Measurements from ENCODE around the gene INTS1. TPM values are rescaled to one million over a fixed set of nuclear protein-coding genes. Genes with fewer than 3 reads are reported as not detected.

Gene INTS1
- total and polyA plus RNA-seq, 3 experiments from 2014 or later: 26.1 to 111 (median 96.6) TPM

- H3K9me3 ChIP-seq (ENCODE audit: low read length): no peaks in the 10 kb centered on the region
- no peak for DNase-seq
- H3K4me1 ChIP-seq (ENCODE audit: insufficient read depth, low read length): peaks cover 35% of the 10 kb centered on the region
- CTCF ChIA-PET: interaction anchor here (1.3 kb wide), 1 partner anchor 11 kb away, joined by 3 read pairs; no protein-coding TSS in a partner anchor
- peaks cover 0 to 22% (median 0%) of the 10 kb centered on the region in 3 donors for H3K36me3 Mint-ChIP-seq
- no peak overlapping the region for H3K4me3 ChIP-seq (ENCODE audit: low read length)
- H3K27ac Mint-ChIP-seq: peak overlapping the region; percentile 4 to 99 (median 94)
- H3K36me3 ChIP-seq (ENCODE audit: insufficient read depth, low read length): no peaks in the 10 kb centered on the region
- H3K9me3 Mint-ChIP-seq: no peaks in the 10 kb centered on the region
- no peak overlapping the region for H3K27ac ChIP-seq (ENCODE audit: low read depth, low read length)
- H3K27me3 ChIP-seq (ENCODE audit: insufficient read depth, low read length, poor library complexity, severe bottlenecking): no peaks in the 10 kb centered on the region
- H3K4me3 Mint-ChIP-seq: peak overlapping the region; percentile 25 to 93 (median 85)
- POLR2A ChIA-PET: interaction anchor here (0.5 kb wide), 1 partner anchor 38 kb away, joined by 4 read pairs; no protein-coding TSS in a partner anchor
- H3K27me3 Mint-ChIP-seq: no peaks in the 10 kb centered on the region
- H3K4me1 Mint-ChIP-seq: peaks cover 26 to 44% (median 27%) of the 10 kb centered on the region in 3 donors
These were observed 29.5 kb upstream of the INTS1 start for GRCh38 chr7:1533547-1534329.

GRCh38 chr7:1533255-1533546 lies 29.0 kb upstream of the INTS1 start:
- no peaks in the 10 kb centered on the region for H3K36me3 ChIP-seq (ENCODE audit: insufficient read depth, low read length)
- H3K4me1 ChIP-seq (ENCODE audit: insufficient read depth, low read length): peaks cover 35% of the 10 kb centered on the region
- H3K9me3 ChIP-seq (ENCODE audit: low read length): no peaks in the 10 kb centered on the region
- H3K27me3 Mint-ChIP-seq: no peaks in the 10 kb centered on the region
- H3K4me3 Mint-ChIP-seq: peak overlapping the region; percentile 27 to 93 (median 88)
- no peaks in the 10 kb centered on the region for H3K27me3 ChIP-seq (ENCODE audit: insufficient read depth, low read length, poor library complexity, severe bottlenecking)
- no peaks in the 10 kb centered on the region for H3K9me3 Mint-ChIP-seq
- ChIA-PET CTCF (interaction anchor here (0.6 kb wide), 1 partner anchor 23 kb away, joined by 4 read pairs; the partner anchor contains the start of gene TMEM184A), POLR2A (interaction anchor here (1.9 kb wide), 1 partner anchor 37 kb away, joined by 6 read pairs; the partner anchor contains the start of gene PSMG3)
- peak overlapping the region; percentile 75 for H3K4me3 ChIP-seq (ENCODE audit: low read length)
- peak overlapping the region; percentile 93 to 99 (median 97) for H3K27ac Mint-ChIP-seq
- DNase-seq: no peak
- H3K36me3 Mint-ChIP-seq: peaks cover 0 to 22% (median 0%) of the 10 kb centered on the region in 3 donors
- peaks cover 26 to 44% (median 27%) of the 10 kb centered on the region in 3 donors for H3K4me1 Mint-ChIP-seq
- peak overlapping the region; percentile 75 for H3K27ac ChIP-seq (ENCODE audit: low read depth, low read length)

- Histone ChIP-seq H3K27ac (ENCODE audit: low read depth, low read length) (peak overlapping the region; percentile 75), H3K9me3 (ENCODE audit: low read length) (no peaks in the 10 kb centered on the region), H3K27me3 (ENCODE audit: insufficient read depth, low read length, poor library complexity, severe bottlenecking) (no peaks in the 10 kb centered on the region), H3K4me3 (ENCODE audit: low read length) (peak overlapping the region; percentile 75), H3K36me3 (ENCODE audit: insufficient read depth, low read length) (no peaks in the 10 kb centered on the region), H3K4me1 (ENCODE audit: insufficient read depth, low read length) (peaks cover 35% of the 10 kb centered on the region)
- Mint-ChIP-seq H3K36me3 (peaks cover 0 to 20% (median 0%) of the 10 kb centered on the region in 3 donors), H3K4me1 (peaks cover 26 to 41% (median 27%) of the 10 kb centered on the region in 3 donors), H3K9me3 (no peaks in the 10 kb centered on the region), H3K27me3 (no peaks in the 10 kb centered on the region), H3K27ac (peak overlapping the region; percentile 93 to 99 (median 97)), H3K4me3 (peak overlapping the region; percentile 85 to 95 (median 89))
- ChIA-PET CTCF (interaction anchor here (0.6 kb wide), 1 partner anchor 24 kb away, joined by 4 read pairs; the partner anchor contains the start of gene TMEM184A), POLR2A (interaction anchor here (0.7 to 1.9 kb wide), 2 partner anchors 38 to 115 kb away, joined by 3 to 6 read pairs; partner anchors contain the start of gene PSMG3)
- peak; percentile 37 to 70 (median 49) for DNase-seq
These were observed 28.5 kb upstream of the INTS1 start for GRCh38 chr7:1532456-1533254.

GRCh38 chr7:1531979-1532455 lies 27.8 kb upstream of the INTS1 start:
- Histone ChIP-seq H3K9me3 (ENCODE audit: low read length) (no peaks in the 10 kb centered on the region), H3K4me1 (ENCODE audit: insufficient read depth, low read length) (peaks cover 35% of the 10 kb centered on the region), H3K36me3 (ENCODE audit: insufficient read depth, low read length) (no peaks in the 10 kb centered on the region), H3K27ac (ENCODE audit: low read depth, low read length) (peak overlapping the region; percentile 75), H3K4me3 (ENCODE audit: low read length) (peak overlapping the region; percentile 75), H3K27me3 (ENCODE audit: insufficient read depth, low read length, poor library complexity, severe bottlenecking) (no peaks in the 10 kb centered on the region)
- Mint-ChIP-seq H3K27ac (peak overlapping the region; percentile 93 to 99 (median 97)), H3K36me3 (peaks cover 0 to 20% (median 0%) of the 10 kb centered on the region in 3 donors), H3K27me3 (peaks cover 0 to under 1% of the 10 kb centered on the region in 2 donors), H3K4me1 (peaks cover 26 to 41% (median 27%) of the 10 kb centered on the region in 3 donors), H3K4me3 (peak overlapping the region; percentile 85 to 95 (median 89)), H3K9me3 (no peaks in the 10 kb centered on the region)
- ChIA-PET CTCF (no interaction called here), POLR2A (interaction anchor here (1.9 kb wide), 1 partner anchor 38 kb away, joined by 6 read pairs; the partner anchor contains the start of gene PSMG3)
- peak in 1 of 5 donors; percentile 22 for DNase-seq

GRCh38 chr7:1531263-1531978 lies 27.2 kb upstream of the INTS1 start:
- H3K4me3 Mint-ChIP-seq: peak overlapping the region; percentile 85 to 95 (median 89)
- H3K36me3 ChIP-seq (ENCODE audit: insufficient read depth, low read length): no peaks in the 10 kb centered on the region
- no peaks in the 10 kb centered on the region for H3K9me3 Mint-ChIP-seq
- peaks cover 5 to 6% of the 10 kb centered on the region in 2 donors for H3K27me3 Mint-ChIP-seq
- DNase-seq: peak in 3 of 5 donors; percentile 56 to 71 (median 64)
- no peaks in the 10 kb centered on the region for H3K27me3 ChIP-seq (ENCODE audit: insufficient read depth, low read length, poor library complexity, severe bottlenecking)
- CTCF ChIA-PET: no interaction called here
- peaks cover 35% of the 10 kb centered on the region for H3K4me1 ChIP-seq (ENCODE audit: insufficient read depth, low read length)
- peak overlapping the region; percentile 93 to 99 (median 97) for H3K27ac Mint-ChIP-seq
- H3K9me3 ChIP-seq (ENCODE audit: low read length): no peaks in the 10 kb centered on the region
- H3K4me3 ChIP-seq (ENCODE audit: low read length): peak overlapping the region; percentile 75
- POLR2A ChIA-PET: interaction anchor here (1.9 kb wide), 1 partner anchor 39 kb away, joined by 6 read pairs; the partner anchor contains the start of gene PSMG3
- H3K4me1 Mint-ChIP-seq: peaks cover 25 to 40% (median 26%) of the 10 kb centered on the region in 3 donors
- peaks cover 0 to 17% (median 0%) of the 10 kb centered on the region in 3 donors for H3K36me3 Mint-ChIP-seq
- peak overlapping the region; percentile 75 for H3K27ac ChIP-seq (ENCODE audit: low read depth, low read length)

- no peak overlapping the region for H3K4me3 ChIP-seq (ENCODE audit: low read length)
- H3K27me3 Mint-ChIP-seq: peaks cover 5 to 6% of the 10 kb centered on the region in 2 donors
- H3K27ac ChIP-seq (ENCODE audit: low read depth, low read length): peak overlapping the region; percentile 75
- H3K4me1 ChIP-seq (ENCODE audit: insufficient read depth, low read length): peaks cover 35% of the 10 kb centered on the region
- POLR2A ChIA-PET: no interaction called here
- peaks cover 0 to 13% (median 0%) of the 10 kb centered on the region in 3 donors for H3K36me3 Mint-ChIP-seq
- H3K9me3 ChIP-seq (ENCODE audit: low read length): no peaks in the 10 kb centered on the region
- H3K27ac Mint-ChIP-seq: no peak overlapping the region
- no peak overlapping the region for H3K4me3 Mint-ChIP-seq
- H3K27me3 ChIP-seq (ENCODE audit: insufficient read depth, low read length, poor library complexity, severe bottlenecking): no peaks in the 10 kb centered on the region
- no peaks in the 10 kb centered on the region for H3K36me3 ChIP-seq (ENCODE audit: insufficient read depth, low read length)
- no peaks in the 10 kb centered on the region for H3K9me3 Mint-ChIP-seq
- peak in 3 of 5 donors; percentile 39 to 62 (median 57) for DNase-seq
- CTCF ChIA-PET: no interaction called here
- peaks cover 24 to 38% (median 26%) of the 10 kb centered on the region in 3 donors for H3K4me1 Mint-ChIP-seq
These were observed 26.7 kb upstream of the INTS1 start for GRCh38 chr7:1530946-1531262.

- Mint-ChIP-seq H3K4me3 (peak overlapping the region in 6 of 7 donors; percentile 55 to 87 (median 66)), H3K9me3 (no peaks in the 10 kb centered on the region), H3K4me1 (peaks cover 24 to 36% (median 24%) of the 10 kb centered on the region in 3 donors), H3K27me3 (peaks cover 5 to 11% of the 10 kb centered on the region in 2 donors), H3K36me3 (peaks cover 0 to 9% (median 0%) of the 10 kb centered on the region in 3 donors), H3K27ac (peak overlapping the region in 7 of 8 donors; percentile 67 to 93 (median 79))
- Histone ChIP-seq H3K9me3 (ENCODE audit: low read length) (no peaks in the 10 kb centered on the region), H3K36me3 (ENCODE audit: insufficient read depth, low read length) (no peaks in the 10 kb centered on the region), H3K4me1 (ENCODE audit: insufficient read depth, low read length) (peaks cover 35% of the 10 kb centered on the region), H3K27me3 (ENCODE audit: insufficient read depth, low read length, poor library complexity, severe bottlenecking) (no peaks in the 10 kb centered on the region), H3K27ac (ENCODE audit: low read depth, low read length) (no peak overlapping the region), H3K4me3 (ENCODE audit: low read length) (no peak overlapping the region)
- DNase-seq: no peak
- ChIA-PET CTCF (interaction anchor here (1.1 kb wide), 1 partner anchor 25 kb away, joined by 3 read pairs; no protein-coding TSS in a partner anchor), POLR2A (no interaction called here)
These were observed 25.4 kb upstream of the INTS1 start for GRCh38 chr7:1529383-1530116.
